Stimulated activated CD4-positive, alpha-beta T cell treated with anti-CD3 and anti-CD28 coated beads, Interleukin-2, amount 100 ng/mL, for 24 hours (primary cell): Measurements from ENCODE around the gene PKD1.
A peak's percentile ranks its signal among the peaks of the same experiment; 100 is the strongest.

Source experiments
- DNase-seq, 2 donors: peaks; one replicate each; pipeline ENCODE4 v3.0.0-alpha.2; 2020

Gene PKD1

DNA sequence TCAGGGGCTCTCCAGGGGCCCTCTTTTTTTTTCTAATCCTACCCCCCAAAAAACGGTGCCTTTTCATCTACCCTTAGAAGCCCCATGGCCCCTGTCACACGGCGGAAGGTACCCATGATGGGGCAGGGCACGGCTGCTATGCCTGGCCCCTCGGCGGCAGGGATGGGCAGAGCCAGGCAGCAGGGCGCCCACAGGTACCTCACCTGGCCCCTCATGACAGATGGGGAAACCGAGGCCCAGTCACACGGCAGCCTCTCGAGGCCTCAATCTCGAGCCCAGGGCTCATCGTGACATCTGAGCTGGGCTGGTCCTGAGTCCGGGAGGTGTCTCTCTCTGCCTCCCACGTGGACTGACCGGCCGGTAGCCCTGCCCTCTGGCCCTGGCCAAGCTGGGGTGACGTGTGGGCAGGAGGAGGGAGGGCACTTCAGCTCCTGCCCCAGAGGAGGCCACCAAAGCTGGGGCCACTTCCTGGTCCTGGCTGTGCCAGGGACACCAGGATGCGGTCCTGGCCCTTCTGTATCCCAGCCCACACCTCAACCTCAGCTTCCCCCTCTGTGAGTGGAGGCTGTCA lies 31.5 kb upstream of the PKD1 start:
- no peak for DNase-seq

DNA sequence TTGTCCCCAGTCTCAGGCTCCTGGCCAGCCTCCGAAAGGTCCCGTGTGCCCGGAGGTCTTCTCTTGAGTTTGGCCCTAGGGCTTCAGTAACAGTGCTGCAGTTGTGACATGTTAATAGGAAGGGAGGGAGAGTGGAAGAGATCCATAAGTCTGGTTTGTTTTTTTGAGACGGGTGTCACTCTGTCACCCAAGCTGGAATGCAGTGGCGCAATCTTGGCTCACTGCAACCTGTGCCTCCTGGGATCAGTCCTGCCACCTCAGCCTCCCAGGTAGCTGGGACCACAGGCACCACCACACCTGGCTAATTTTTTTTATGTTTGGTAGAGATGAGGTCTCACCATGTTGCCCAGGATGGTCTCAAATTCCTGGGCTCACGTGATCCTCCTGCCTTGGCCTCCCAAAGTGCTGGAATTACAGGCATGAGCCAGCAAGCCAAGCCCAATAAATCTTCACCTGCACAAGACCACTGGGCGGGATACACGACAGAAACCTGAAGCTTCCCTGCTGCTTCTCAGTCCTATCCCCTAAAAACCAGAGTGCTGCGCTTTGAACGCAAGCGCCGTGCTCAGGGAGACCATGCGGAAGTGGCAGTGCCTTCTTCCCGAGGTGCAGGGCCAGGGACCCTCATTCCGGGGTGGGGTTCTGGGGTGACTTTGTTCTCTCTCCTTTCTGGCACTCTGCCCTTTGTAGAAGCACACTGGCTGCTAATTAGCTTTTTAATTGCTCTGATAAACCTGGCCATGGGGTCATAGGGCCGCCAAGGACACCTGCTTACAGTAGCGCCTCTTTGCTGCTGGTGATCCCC lies 30.8 kb upstream of the PKD1 start:
- DNase-seq: no peak

DNA sequence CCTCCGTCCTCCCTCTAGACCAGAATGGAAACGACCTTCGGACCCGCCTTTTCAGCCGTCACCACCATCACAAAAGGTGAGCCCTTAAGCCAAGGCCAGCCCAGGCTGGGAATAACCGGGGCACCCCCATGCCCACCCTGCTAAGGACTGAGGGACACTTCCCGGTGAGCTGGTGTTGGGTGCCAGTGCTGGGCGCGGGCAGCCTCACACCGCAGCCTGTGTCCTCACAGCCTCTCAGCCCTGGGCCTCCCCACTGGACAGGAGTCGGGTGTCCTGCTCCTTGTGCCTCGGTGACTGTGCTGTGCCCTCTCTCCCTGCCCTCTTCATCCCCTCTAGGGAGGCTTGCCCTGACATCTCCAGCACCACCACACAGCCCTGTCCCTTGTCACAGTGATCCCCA lies 30.2 kb upstream of the PKD1 start:
- DNase-seq: no peak

DNA sequence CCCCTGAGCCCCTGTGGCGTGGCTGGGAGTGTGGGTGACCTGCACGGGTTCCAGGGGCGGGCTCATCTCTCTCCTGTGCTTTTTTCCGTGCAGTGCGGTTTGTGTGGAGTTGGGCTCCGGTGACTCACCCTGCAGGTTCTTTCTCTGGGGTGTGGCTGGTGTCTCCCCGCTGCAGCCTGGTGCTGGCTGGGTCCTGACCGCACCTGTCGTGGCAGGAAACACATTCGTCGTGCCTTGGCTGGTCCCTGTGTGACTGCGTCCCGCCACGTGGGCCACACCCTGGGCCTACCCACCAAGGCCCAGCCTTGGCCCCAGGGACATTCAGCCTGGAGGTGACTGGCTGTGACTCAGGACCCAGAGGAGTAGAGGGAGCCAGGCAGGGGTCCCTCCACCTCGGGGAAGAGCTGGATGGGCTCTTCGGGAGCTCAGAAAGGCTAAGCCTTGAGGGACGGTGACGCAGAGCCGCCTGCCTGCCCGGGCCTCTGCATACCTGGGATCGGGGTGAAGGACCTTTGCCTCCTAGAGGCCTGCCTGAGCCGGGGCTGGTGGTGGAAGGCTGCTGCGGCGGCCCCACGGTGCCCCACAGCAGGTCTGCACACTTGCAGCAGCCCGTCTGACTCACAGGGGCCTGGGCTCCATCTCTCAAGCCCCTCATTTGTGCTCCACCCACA lies 27.6 kb upstream of the PKD1 start:
- no peak for DNase-seq

DNA sequence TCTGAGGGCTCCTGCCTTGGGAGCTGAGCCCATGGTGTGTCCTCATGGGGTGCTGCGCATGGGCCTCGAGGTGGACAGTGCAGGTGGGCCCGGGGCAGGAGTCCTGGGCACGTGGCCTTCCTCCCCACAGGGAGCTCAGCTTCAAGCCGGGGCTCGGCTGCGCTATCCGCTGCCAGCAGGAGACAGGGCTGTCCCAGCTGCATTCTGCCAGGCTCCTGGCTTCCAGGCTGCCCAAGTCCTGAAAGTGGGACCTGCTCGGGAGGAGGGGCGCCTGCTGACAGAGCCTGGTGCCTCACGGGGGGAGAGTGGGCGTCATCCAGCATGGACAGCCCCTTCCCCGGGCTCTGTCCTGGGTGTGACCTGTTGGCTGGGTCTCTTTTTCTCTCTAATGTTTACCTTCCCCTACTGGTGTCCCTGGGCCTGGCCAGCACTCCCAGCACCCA lies 27.0 kb upstream of the PKD1 start:
- DNase-seq: no peak

DNA sequence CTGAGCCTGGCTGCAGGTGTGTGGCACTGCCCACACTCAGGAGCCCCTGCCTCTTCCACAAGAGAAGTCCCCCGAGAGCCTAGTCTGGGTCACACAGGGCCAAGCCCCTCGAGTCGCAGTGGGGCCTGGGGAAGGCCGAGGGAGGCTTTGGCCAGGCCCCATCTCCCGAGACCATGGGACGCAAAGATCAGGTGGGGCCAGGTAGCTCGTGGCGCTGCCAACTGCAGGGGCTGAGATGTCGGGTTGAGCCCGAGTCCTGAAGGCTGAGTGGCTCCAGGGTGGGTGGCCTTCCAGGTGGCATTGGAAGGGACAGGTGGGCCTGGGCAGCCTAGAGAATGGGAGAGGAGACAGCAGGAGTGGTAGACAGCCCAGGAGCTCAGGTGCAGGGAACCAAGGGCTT lies 26.2 kb upstream of the PKD1 start:
- no peak for DNase-seq

DNA sequence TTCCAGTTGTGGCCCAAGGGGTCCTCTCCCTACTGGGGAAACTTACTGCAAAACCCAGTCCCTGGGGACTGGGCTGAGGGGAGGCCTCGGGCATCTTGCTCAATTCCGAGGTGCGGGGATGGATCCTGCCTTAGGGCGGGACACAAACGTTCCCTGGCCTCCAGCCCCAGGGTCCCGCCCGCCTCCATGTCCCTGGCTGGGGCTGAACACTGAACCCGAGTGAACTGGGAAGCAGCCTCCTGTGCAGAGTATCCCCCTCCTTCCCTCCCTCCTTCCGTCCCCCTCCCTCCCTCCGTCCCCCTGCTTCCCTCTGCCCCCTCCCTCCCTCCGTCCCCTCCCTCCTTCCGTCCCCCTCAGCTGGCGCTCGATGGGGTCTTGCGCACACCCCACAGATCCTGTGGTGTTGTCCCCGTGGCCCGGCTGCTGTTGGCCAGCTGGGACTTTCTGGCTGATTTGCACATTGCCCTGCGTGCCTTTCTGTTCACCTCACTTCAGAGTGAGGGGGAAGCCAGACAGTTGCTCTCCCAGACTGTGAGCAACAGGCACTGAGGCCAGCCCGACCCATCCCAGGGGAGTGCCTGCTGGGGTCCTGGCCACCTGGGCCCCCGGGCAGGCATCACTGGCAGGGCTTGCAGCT lies 25.3 kb upstream of the PKD1 start:
- DNase-seq: no peak

DNA sequence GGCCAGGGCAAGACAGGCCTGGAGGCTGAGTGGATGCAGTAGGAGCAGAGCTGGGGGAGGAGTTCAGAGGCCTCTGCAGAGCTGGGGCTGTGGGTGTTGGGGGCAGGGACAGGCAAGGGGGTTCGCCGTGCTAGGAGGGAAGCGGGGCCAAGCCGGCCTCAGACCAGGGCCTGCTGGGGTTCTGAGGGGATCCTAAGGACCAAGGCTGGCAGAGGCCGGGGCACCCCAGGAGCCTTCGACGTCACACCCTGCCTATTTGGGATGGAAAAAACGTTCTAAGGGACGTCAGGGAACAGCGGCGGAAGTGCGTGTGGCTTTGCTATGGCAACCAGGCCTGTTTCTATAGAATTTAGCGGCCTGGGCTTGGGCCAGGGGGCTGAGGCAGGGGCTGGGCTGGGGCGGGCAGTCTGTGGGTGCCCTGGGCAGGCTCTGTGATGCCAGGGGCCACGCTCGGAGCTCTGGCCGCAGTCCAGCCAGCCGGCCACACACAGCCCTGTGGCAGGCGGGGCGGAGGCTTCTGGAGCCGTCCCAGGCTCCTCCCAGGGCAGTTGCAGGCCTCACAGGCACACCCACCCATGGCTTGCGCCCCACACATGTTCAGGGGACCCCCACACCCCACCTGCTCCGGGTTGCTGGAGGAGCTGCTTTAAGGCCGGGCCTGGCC lies 23.6 kb upstream of the PKD1 start:
- DNase-seq: no peak

DNA sequence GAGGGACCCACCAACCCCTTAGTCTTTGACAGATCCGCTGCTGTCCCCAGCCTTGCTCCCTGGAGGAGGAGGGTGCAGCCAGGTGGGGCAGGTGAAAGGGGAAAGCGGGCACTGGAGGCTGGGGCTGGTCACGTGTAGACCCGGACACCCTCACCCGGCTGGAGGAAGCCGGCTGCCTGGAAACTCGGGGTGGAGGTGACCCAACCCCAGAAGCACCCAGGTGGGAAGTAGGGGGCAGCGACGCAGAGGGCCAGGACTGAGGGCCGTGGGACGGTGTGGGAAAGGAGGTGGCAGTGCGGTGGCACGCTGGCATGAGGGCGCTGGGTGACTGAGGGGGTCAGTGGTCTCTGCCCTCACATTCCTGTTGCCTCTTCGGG lies 22.6 kb upstream of the PKD1 start:
- DNase-seq: no peak

DNA sequence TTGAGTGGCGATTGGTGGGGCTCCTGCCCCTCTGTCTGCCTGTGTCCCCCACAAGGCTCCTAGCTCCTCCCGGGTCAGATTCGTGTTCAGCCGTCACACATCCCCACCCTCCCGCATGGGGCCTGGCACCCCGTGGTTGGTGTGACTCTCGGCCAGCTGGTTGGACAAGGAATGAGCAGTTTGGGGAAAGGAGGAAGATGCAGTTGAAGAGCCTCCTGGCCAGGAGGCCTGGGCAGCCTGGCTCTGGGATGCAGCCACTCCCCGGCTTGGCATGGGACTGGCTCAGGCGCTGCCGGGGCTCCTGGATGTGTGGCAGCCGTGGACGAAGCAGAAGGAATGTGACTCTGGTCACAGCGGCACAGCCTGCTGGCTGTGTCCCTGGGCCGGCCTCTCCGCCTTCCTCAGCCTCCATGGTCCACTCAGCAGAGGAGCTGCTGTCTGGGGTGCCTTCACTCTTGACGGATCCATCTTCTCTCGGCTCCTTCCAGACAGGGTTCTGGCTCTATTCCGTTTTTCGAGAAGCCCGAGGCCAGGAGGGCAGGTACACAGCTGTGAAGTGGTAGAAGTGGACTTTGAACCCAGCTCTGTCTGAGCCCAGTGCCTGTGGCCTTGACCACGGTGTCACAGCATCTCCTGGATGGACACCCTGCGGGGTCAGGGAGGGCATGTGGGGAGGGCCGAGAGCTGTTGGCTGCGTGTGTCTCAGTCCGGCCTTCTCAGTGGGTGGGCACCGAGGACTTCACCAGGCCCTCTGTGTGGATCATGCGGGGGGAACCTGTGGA lies 22.0 kb upstream of the PKD1 start:
- DNase-seq: no peak

DNA sequence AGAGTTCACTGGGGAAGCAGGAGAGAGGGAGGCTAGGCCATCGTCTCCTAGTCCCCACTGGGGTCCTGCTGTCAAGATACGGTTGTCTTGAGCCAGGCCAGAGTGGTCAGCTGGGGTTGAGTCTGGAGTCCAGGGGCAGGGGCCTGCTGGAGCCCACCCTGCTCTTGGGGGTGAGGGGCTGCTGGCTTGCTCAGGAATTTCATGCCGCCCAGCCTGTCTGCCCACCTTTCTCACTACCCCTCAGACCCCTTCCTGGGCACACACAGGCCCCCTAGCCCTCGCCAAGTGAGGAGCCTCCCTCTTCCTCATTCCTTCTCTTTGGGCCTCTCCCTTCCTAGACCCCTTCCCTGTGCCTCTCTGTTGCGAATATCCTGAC lies 21.1 kb upstream of the PKD1 start:
- no peak for DNase-seq

DNA sequence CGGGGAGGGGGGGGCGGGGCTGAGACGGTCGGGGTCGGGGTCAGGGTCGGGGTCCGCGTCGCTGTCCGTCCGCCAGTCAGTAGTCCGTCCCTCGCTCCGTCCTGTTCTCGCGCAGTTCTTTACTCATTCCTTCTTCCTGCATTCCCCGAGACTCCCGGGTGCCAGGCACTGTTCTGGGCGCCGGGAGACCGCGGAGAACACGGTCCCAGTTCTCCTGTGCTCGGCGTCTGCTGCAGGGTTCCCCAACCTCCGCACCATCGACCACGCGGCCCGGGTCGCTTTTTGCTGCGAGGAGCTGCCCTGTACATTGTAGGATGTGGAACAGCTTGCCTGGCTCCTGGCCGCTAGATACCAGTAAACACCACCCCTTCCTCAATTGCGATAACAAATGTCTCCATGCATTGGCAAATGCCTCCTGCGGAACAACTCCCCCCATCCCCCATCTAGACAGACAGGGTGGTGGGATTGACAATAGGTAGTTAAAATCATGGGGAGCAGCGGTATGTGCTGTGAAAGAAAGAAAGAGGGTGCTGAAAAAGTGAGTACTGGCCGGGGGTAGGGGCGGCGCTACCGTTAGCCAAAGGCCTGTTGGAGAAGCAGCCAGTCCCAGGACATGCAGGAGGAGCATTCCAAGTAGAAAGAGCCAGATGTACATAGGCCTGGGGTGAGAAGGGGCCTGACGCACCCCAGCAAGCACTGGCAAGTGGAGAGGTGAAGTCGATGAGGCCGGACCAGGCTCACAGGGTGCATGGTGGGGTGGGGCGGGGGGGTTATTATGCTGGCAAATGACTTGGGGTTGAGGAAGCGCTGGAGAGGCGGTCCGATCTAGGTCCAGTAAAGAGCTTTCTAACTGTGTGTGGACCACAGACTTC lies 20.5 kb upstream of the PKD1 start:
- peak in 1 of 2 donors; percentile 33 for DNase-seq

DNA sequence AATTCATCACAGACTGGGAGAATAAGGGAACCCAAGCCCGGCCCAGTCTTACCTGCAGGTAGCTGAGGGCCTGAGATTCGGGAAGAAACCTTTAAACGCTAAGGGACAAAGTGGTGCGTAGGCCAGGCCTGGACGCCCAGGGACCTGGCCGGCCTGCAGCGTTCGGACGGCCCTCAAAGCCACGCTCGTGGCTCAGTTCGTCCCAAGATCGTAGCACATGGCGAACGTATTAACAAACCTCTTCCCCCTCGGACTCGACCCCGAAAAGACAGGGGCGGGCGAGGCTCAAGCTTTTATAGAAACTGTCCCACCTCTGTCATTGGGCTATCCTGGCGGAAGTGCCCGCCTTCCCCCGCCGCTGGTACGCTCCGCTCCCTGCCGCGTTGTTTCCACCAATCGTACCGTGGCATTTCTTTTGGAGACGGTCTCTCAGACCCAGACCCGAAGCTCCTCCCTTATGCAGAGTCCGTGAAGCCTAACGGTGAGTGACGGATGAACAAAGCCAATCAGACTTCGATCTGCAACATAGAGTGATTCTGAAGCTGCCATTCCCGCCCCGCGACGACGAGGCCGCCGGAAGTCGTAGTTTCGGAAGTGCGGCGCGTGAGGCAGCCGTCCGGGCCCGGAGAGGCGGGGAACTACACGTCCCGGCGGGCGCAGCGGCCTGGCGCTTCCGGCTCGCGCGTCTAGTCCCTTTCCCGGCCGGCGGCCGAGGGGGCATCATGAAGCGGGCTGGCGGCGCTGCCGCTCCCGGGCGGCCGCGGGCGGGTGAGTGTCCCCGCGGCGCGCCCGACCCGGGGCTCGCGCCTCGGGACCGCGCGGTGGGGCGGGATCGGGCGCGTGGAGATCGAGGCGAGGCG lies 19.6 kb upstream of the PKD1 start, which contains the start of gene TRAF7:
TSS of gene TRAF7 (plus strand) at position 692 of the 860 bp plus-strand sequence. CDS start 8,139 bp downstream, outside the sequence.
- DNase-seq: peak; percentile 96 to 97

DNA sequence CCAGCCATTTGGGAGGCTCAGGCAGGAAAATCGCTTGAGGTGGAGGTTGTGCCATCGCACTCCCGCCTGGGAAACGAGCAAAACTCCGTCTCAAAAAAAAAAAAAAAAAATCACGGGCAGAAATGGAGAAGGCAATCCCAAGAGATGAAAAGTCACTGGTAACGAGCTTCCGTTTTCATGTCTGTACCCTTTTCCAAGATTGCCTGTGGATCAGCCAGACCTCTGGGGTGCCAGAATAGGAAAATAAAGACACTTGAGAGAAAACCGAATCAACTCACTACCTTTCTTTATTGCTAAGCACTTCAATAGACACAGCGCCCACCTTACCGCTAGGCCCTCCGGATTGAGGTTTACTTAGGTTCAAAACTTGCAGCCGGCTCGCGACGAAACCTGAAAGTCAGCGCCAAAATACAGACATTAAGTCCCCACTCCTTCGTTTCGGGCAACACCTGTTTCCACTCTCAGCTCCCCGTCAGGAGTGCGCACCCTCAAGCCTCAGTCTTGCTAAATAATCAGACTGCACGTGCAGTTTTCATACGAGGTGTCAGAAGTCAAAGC lies 18.9 kb upstream of the PKD1 start:
- DNase-seq: peak in 1 of 2 donors; percentile 52

DNA sequence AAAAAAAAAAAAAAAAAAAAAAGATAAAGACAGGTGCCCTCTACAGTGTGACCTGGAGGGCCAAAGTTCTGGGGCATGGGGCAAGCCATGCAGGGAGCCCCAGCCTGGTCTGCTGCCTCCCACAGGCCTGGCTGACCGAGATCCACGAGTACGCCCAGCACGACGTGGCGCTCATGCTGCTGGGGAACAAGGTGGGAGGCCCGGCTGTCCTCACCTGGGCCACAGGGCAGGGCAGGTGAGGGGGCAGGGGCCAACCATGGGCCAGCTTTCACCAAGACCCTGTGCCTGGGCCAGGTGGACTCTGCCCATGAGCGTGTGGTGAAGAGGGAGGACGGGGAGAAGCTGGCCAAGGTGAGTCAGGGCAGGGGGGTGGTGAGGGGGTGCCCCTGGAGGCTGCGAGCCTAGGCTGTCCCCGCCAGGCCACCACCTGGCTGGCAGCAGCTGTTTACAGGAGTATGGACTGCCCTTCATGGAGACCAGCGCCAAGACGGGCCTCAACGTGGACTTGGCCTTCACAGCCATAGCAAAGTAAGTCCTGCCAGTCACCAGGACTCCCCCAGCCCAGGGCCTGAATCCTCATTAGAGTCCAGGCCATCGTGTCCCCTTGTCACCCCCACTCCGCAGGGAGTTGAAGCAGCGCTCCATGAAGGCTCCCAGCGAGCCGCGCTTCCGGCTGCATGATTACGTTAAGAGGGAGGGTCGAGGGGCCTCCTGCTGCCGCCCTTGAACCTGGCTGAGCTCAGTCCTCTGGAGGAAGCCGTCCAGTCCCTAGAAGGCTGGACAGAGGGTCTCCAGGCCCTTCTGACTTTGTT lies 17.2 kb upstream of the PKD1 start:
- peak; percentile 55 to 61 for DNase-seq

DNA sequence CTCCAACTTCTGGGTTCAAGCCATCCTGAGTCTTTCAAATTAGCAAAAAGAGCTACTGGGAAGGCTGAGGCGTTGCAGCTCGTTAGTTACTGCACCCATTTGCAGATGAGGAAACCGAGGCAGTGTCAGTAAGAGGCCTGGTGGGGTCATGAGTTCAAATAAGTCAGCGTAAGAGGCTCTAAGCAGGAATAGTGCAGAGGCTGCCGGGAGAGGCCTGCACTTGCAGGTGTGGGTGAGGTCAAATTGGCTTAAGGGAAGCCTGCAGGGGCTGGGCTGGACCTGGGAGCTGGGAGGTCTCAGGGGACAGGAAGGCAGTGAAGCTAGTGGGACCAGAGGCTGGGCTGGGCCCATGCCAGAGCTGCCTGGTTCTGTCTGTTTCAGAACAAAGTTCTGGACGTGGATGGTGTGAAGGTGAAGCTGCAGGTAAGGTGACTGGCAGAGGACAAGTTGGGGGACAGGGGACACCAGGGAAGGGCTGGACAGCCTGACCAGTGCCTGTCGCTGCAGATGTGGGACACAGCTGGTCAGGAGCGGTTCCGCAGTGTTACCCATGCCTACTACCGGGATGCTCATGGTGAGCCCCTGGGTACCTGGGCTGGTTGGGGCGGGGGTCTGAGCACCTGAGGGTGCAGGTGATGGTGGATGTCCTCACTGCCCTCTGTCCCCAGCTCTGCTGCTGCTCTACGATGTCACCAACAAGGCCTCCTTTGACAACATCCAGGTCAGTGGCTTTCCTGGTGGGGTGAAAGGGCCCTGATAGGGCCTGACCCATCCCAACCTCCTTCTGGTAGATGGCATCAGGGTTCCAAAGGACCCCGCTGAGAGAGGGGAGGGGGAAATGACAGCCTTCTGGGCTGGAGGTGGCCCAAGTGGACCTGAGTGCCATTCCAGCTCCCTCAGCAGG lies 15.7 kb upstream of the PKD1 start:
- peak; percentile 26 to 58 for DNase-seq

DNA sequence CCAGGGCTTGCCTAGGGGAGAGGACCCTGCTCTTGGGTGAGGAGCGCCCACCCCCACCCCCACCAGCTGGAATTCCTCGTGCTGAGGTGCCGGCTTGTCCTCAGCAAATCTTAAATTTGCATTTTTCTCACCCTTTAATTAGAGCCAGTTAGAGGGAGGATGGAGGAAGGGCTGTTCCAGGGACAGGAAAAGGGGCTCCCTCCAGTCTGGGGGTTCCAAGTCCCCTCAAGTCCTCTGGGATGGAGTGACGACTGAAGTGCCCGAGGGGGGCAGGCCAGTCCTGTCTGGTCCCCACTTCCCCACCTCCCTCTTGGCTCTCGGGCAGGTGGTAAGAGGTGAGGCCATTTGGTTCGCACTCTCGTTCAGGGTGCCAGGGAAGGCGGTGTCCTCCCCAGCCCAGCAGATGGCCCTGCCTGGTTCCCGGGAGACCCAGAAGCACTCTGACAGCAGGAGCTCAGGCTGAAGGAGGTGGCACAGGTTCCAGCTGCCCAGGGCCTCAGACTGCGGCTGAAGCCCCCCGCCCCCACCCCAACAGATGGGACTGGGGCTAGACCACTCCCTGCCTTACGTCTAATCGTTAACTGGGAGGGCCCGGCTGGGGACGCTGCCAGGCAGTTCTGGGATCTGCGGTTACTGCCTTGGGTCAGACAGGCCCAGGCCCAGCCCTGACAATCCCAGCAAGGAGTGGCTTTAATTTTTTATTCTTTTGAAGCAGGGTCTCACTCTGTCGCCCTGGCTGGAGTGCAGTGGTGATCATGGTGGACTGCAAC lies 14.9 kb upstream of the PKD1 start:
- peak; percentile 27 to 70 for DNase-seq
